ENCODE measurements around the gene C1orf56.

Gene C1orf56

GRCh38 chr1:151047591-151047924 is at the start of gene C1orf56:
TSS of gene C1orf56 (plus strand) at chr1:151047751. CDS start at chr1:151047848, 97 bp downstream.
- DNase-seq (ENCODE audit: low read depth), result no peak

DNA sequence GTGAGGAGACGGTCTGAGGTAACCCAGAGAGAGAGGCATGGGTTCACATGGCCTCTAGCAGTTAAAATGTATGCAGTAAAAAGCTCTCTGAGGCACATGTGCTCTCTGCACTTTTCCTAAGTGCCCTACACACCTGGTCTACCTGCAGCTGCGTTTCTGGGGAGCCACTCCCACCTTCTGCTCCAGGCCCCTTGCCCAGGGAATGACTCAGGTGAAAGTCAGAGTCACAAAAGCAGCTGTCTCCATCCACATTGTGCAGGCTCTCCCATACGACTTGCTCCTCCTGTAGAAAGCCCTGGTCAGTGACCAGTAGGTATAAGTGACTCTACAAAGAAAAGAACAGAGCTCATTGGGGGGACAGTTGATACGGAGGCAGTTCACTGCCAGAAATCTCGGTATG is 49.6 kb upstream of the C1orf56 start:
- DNase-seq (ENCODE audit: low read depth), result no peak

DNA sequence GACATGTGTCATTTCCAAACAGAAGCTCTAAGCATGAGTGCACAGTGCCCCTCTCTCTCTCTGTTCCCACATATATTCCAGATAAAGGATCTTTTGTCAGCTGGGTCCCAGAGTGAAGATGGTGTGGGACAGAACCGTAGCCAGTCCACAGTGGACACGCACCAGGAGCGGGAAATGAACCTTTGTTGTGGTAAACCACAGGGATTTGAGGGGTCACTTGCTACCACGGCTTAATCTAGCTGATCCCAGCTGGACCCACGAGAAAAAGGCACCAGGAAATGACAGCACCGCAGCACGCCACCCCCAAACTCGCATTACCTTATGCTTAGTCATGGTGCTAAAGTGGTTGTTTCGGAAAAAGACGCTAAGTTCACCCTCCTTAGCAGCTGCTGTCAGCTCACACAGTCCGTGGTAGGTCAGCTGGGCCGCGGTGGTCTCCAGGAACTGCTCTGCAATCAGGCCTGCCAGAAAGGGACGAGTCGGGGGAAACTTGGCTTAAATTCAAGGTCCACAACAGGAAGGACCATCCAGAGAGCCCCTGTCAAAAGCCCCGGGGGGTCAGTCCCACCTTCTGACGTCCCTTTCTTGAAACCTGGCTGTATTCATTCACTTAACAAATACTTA is 48.4 kb upstream of the C1orf56 start:
- DNase-seq (ENCODE audit: low read depth), result no peak

DNA sequence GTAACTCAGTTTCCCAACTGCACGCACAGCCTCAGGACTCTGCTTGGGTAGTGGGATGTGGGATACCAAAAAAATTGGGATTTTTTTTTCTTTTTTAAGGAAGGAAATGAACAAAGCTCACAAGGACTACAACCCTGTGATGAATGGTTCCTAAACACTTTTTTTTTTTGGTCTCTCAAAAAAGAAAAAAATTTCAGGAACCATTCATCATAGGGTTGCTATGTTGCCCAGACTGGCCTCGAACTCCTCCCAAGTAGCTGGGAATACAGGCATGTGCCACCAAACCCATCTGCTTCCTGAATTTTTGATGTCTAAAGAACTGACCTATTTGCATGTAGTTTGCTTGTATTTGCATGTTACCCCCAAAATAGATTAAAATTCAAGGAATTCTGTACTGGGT is 47.6 kb upstream of the C1orf56 start:
- no peak for DNase-seq (ENCODE audit: low read depth)

DNA sequence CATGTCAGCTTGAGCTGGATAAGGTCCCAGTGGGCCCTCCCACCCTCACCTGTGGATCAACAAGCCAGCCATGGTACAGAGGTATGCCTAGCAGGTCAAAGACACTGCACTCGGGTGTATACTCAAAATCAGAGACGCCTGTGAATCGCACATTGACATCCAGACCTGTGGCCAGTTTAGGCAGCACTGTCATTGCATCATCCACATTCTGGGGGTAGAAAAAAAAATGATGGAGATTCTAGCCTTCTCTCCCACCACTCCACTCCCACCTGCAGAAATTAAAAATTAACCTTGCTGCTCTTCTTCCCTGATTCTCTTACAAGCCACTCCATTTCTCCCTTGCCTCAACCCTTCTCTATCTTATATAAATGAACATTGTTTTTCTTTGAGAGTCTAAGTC is 47.1 kb upstream of the C1orf56 start:
- DNase-seq (ENCODE audit: low read depth), result no peak

DNA sequence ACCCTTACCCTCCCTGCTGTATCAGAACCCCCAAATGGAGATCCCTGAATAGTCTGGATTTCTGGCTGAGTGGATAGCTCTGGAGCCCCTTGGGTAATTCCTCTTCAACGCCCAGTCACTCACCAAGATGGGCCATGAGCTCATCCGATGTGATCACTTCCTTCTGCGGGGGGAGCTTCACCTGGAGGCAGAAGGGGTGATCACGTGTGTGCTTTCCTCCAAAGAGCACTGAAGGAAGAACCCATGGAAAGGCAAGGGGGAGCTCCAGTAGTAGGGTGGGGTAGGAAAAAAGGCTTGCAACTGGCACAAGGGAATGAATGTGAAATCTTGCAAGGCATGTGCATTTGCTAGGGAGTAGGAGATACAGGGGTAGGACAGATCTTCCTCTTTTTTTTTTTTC is 45.9 kb upstream of the C1orf56 start:
- no peak for DNase-seq (ENCODE audit: low read depth)

- no peak for DNase-seq (ENCODE audit: low read depth)
Measured at GRCh38 chr1:151002051-151002450, 45.5 kb upstream of the C1orf56 start.

- DNase-seq (ENCODE audit: low read depth), result no peak
Measured at GRCh38 chr1:151002611-151003010, 44.9 kb upstream of the C1orf56 start.

DNA sequence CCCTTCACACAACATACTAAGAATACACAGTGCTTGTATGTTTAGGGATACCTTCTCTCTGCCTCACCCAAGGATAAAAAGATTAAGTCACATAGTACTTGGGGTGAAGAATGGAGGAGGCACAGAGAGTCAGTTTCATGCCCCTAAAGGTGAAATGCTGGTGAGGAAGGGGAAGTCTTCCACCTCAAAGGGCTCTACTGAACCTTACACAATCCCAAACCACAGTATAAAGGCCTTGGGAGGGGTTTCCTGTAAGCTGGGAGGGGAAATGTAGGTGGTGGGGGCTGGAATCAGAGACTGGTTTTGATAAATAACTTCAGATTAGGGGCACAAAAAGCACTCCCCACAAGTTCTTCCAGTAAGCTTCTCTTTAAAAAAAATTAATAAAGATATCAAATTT is 44.4 kb upstream of the C1orf56 start:
- no peak for DNase-seq (ENCODE audit: low read depth)

DNA sequence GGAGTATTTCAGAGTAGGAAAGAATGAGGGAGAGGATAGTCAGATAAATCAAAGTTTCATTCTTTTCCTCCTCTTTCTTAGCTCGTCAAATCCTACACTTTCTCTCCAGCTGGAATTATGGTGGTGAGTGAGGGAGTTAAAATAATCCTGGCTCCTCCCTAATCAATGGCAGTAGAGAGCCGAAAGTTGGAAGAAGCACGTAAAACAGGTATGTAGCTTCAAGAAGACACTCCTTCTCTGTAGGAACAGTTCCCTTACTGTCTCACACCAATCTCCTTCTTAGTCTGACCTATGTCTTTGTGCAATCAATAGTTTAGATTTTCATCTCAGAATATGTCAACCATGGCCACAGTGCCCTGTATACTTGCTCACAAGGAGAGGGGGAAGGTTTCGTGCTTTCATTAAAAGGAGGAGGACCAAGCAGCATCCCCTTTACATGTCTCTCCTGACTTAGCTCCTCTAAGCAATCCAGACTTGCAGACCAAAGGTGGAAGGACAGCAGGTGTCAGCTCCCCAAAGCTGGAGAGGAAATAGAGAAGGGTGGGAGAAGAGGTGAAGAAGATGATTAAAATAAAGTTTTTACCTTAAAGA is 41.7 kb upstream of the C1orf56 start:
- DNase-seq (ENCODE audit: low read depth), result no peak

- peak; percentile 57 for DNase-seq (ENCODE audit: low read depth)
Measured at GRCh38 chr1:151006327-151007052, 41.1 kb upstream of the C1orf56 start, which contains the start of gene MINDY1. TSS of gene MINDY1 (minus strand) at chr1:151006902. CDS start at chr1:151002617, 4,285 bp downstream.

DNA sequence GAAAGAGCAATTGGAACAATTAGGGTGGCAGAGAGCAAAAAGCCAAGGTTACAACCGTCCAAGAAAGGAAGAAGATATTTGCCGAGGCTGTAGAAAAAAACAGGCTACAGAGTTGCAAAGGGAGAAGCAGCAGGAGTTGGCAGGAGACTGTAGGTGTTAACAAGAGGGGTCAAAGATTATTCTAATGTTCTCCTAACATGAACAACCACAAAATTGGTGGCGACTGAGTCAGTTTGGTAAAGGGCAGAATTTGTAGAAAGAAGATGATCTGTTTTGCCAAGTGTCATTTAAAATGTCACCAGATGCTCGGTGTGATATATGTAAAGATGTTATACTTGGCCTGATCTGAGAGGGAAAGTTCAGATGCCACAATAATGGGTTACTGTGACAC is 39.7 kb upstream of the C1orf56 start:
- no peak for DNase-seq (ENCODE audit: low read depth)

DNA sequence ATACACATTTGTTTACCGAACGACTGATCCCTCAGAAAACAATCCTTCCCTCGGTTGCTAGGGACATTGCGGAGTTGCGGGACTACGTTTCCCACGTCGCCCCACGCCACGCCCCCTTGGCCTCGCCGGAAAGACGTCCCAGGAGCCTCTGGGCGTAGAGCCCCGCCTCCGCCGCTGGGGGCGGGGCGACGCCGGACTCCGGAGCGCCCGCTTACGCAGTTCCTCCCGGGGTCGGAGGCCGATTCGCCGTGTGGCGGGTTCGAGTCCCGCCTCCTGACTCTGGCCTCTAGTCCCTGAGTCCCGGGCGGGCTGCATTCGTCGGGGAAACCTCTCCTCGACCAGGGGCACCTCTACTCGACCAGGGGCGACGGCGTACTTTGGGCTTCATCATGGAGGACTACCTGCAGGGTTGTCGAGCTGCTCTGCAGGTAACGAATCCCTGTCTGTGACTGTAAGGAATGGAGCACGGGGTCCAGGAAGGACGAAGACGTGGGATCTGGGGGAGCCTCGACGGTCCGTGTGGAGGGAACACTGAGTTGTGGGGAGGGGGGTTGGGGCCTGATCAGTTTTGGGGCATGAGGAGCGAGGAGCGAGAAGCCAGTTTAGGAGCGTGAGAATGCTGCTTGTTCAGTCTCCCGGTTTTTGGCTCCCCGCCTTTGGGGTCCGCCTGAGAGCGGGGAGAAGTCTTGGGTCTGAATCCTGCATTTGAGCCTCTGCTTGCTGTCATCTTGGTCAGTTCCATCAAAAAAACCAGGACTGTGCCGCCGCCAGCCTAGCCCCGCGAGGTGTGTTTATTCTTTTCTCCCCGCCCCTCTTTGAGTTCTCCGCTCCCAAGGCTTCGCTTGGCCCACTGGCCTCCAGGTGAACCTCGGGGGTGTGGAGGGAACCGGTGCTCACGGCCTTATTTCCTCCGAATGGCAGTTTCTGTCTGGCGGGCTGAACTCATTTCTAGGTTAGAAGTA is 39.0 kb upstream of the C1orf56 start, which contains the start of gene PRUNE1:
Gene PRUNE1, plus strand, starts transcription at position 206 of the 962 bp plus-strand sequence. Its CDS starts 184 bp downstream, at position 390.
- DNase-seq (ENCODE audit: low read depth), result peak; percentile 73

- no peak for DNase-seq (ENCODE audit: low read depth)
Measured at GRCh38 chr1:151009206-151009587, 38.4 kb upstream of the C1orf56 start.

GRCh38 chr1:151009674-151010345 is 37.7 kb upstream of the C1orf56 start:
- no peak for DNase-seq (ENCODE audit: low read depth)

GRCh38 chr1:151010346-151010726 is 37.2 kb upstream of the C1orf56 start:
- DNase-seq (ENCODE audit: low read depth), result no peak

DNA sequence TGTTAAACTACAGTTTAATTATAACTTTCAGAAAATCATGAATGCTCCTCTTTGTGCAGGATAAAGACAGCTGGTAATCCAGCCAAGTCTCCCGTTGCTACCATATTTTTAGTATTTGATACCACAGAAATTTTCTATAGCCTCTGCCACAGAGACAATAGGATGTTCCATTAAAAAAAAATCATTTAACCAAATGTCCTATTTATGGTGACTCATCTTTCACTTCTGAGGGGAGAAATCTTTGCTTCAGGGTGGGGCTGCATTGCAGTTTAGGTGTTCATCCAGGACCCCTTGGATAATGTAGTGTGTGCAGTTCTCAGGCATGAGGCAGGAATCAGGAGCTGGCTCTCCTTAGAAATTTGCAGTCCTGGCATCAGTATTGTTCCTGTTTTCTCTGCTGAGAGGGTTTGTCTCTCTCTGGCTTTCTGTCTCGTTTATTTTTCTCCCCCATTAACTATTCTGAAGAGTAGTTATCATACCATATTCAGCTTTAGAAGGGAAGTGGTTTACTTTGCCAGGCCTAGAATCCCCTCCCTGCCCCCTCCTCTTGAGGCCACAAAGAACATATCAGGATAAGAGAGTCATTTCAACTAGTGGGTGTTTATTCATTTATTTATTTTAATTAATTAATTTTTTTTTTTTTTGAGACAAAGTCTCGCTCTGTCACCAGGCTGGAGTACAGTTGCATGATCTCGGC is 36.2 kb upstream of the C1orf56 start:
- DNase-seq (ENCODE audit: low read depth), result no peak

DNA sequence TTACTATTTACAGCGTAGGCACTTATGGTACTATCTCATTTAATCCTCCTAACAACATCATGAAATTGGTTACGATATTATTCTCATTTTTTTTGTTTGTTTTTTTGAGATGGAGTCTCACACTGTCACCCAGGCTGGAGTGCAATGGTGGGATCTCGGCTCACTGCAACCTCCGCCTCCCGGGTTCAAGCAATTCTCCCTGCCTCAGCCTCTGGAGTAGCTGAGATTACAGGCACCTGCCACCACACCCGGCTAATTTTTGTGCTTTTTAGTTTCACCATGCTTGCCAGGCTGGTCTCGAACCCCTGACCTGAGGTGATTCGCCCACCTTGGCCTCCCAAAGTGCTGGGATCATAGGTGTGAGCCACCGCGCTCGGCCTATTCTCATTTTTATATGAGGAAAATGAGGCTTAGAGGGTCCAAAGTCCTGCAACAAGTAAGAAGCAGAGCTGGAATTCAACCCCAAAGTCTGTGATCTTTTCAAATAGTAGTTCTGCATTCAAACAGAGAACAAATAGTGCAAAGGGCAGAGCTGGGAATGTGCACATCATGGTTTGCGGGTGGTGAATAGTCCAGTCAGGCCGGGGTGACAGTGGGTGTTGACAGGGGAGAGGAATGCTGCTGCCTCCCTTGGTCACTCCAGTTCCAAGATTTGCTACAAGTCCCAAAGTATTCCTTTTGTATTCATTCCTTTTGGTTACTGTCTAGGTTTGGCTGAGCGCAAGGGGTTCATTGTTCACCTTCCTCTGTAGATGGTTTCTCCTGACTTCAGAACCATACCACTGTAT is 34.7 kb upstream of the C1orf56 start:
- DNase-seq (ENCODE audit: low read depth), result no peak

GRCh38 chr1:151013518-151013917 is 34.0 kb upstream of the C1orf56 start:
- no peak for DNase-seq (ENCODE audit: low read depth)

DNA sequence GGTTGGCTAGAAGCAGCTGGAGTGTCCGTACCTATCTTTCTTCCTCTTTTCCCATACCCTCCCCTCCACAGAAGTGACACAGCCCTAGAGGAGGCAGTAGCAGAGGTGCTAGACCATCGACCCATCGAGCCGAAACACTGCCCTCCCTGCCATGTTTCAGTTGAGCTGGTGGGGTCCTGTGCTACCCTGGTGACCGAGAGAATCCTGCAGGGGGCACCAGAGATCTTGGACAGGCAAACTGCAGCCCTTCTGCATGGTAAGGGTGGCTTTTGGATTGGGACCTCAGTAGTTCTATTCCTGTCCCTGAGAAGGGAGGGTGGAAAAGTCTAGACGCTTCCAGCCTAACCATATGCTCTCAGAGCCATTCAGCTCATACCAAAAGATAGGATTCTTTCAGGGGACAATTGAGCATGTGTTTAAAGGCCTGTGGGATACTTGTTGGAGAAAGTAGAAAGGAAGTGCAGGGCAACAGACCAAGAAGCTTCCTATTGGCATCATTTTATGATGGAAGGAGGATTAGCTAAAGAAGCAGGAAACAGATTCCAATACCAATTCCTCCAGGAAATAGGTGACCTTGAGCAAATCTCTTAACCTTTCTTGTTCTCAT is 22.9 kb upstream of the C1orf56 start:
- DNase-seq (ENCODE audit: low read depth), result no peak
